Mononuclear cell (primary cell): ENCODE measurements around the gene RAB14. TPM values are rescaled to one million over a fixed set of nuclear protein-coding genes. Genes with fewer than 3 reads are reported as not detected.
"Not testable (repeated sequence)": the region's sequence is repeated elsewhere in the genome, so short reads cannot be mapped to it uniquely, and the experiment has no call there.

Experiments used
- H3K27me3 ChIP-seq: 2 replicates; pipeline ENCODE4 v1.6.0; 2011; ENCODE audit warnings: low read length, control low read depth; ENCODE audit not compliant: insufficient read depth
- H3K4me1 ChIP-seq: 2 replicates; pipeline ENCODE4 v1.5.1; 2011; ENCODE audit warnings: mild to moderate bottlenecking, low read length, control low read depth; ENCODE audit not compliant: insufficient read depth
- H3K4me3 ChIP-seq: 2 replicates; pipeline ENCODE4 v1.5.1; 2011; ENCODE audit warnings: mild to moderate bottlenecking, low read length, moderate library complexity
- H3K9me3 ChIP-seq: 2 replicates; pipeline ENCODE4 v1.5.1; 2011; ENCODE audit warnings: low read depth, mild to moderate bottlenecking, control low read depth, low read length
- total RNA-seq: library from RNA; depleted of rRNA; stranded (reverse); fragments of >200 nt; gene quantifications from one replicate; pipeline ENCODE4 v1.2.3, GENCODE V29; 2012

Gene RAB14
- total RNA-seq, 1 donor = 49.7 TPM

DNA sequence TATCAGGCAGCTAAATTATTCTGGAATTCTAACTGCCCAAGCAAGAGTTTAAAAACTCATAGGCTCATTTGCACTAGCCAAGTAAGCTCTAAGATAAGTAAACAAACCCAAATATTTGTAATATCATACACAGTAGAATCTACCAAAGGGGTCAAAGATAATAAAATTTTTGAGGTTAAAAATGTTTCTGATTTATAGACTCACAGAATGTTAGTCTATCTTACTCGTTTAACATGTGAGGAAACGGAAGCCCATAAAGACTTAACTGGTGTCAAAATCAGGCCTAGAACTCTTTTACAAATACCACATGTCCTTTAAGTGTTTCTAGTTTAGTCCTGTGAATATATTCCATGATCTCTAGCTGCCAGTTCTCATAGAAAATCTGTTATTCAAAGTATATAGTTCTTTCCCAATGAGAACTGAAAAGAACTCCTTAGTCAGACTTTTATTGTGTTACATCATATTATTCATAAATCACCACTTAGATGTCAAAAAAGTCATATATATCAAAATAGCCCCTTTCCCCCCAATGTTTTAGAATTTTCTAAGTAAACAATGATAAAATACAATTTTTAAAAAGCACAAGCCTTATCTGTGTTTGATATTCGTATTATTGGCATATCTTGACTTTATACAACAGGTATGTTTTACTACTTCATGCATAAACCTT, 13.9 kb downstream of the RAB14 start:
- no peak overlapping the region for H3K4me3 ChIP-seq
- no peaks in the 10 kb centered on the region for H3K27me3 ChIP-seq
- H3K4me1 ChIP-seq = peaks cover 25% of the 10 kb centered on the region
- H3K9me3 ChIP-seq = no peaks in the 10 kb centered on the region

DNA sequence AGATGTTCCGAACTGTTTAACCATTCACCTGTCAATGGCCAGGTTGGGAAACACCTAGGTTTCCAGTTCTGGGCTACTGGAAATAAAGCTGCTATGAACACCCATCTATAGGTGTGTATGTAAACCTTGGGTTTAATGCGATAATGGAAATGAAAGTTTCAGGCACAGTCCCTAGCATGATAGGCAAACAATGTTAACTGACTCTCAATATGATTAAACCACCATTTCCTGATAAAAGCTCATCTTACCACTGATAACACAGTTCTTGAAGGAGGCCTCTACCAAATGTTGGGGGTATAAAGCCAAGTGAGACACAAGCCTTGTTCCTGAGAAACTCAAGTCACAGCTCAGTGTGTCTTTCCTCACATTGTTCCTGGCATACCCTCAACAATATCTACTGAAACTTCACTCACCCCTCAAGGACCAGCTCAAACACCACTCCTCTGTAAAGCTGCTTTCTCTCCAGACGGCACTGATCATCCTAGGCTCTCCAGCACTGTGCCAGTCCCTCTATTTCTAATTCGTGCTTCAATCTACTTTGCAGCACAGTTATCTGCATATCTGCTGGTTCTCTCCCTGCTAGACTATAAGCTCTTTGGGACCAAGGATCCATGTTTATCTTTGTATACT, 15.8 kb downstream of the RAB14 start:
- Histone ChIP-seq H3K27me3 (no peaks in the 10 kb centered on the region), H3K4me1 (peaks cover 25% of the 10 kb centered on the region), H3K4me3 (no peak overlapping the region), H3K9me3 (no peaks in the 10 kb centered on the region)

DNA sequence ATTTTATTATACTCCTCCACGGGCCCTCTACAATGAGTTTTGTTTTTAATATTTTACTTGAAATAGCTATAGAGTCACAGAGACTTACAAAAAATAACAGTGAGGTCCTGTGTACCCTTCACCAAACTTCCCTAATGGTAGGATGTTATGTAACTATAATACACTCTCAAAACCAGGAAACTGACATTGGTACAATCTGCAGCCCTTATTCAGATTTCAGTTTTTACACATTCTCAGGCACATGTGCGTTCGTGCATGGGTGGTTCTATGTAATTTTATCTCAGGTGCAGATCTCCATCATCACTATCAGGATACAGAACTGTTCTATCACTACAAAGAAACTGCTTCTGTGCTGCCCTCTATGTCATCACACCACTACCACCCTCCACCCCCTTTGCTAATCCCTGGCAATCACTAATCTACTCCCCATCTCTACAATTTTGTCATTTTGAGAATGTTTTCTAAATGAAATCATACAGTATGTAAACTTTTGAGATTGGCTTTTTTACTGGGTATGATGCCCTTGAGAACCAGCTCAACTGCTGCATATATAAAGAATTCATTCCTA, 16.4 kb downstream of the RAB14 start:
- peaks cover 25% of the 10 kb centered on the region for H3K4me1 ChIP-seq
- no peaks in the 10 kb centered on the region for H3K27me3 ChIP-seq
- H3K9me3 ChIP-seq = no peaks in the 10 kb centered on the region
- H3K4me3 ChIP-seq = no peak overlapping the region

DNA sequence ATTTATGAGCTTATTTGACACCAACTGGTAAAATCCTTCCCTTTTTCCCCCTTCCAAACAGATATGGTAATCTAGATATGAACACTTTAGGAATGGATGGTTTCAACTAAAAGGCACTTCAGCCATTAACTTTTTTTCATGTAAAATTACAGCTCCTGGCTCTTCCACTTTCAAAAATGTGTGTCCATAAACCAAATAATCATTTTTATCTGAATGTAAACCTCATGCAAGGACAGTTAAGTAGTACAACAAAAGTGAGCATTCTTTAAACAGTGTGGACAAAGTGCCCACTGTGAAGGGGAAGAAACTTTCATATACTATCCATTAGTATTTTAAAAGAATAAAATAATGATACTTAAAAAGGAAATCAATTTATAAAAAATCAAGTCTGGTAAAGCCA, 17.2 kb downstream of the RAB14 start:
- Histone ChIP-seq H3K4me3 (no peak overlapping the region), H3K4me1 (peaks cover 25% of the 10 kb centered on the region), H3K27me3 (no peaks in the 10 kb centered on the region), H3K9me3 (no peaks in the 10 kb centered on the region)

DNA sequence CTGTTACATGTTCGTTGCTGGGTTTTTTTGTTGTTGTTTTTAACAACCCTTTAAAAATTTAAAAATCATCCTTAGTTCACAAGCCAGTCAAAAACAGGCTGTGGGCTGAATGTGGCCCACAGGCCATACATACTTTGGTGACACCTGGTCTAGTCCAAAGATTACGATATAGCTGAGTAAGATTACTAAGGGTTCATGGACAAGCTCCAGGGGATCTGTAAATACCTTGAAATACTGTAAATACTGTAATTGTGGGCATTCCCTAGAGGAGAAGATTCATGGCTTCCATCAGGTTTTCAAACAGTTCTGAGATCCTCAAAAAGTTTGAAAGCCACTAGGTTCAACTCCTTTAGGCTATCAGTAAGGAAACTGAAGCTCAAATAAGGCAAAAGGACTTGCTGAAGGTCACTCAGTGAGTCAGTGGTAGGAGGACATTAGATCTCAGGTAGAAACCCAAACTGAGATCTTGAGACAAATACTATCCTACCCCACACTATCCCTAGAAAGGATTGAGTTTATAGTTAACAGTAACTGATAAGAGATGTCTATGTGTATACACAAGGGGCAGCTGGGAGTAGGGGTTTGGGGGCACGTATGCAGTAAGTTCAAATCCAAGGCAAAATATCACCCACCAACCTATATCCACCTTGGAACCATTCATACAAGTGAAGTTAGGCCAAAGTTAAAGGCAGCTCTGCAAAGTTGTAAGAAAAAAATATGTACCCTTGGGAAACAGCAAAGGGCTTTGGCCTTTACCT, 17.8 kb downstream of the RAB14 start:
- Histone ChIP-seq H3K4me3 (no peak overlapping the region), H3K27me3 (no peaks in the 10 kb centered on the region), H3K4me1 (peaks cover 25% of the 10 kb centered on the region), H3K9me3 (no peaks in the 10 kb centered on the region)

DNA sequence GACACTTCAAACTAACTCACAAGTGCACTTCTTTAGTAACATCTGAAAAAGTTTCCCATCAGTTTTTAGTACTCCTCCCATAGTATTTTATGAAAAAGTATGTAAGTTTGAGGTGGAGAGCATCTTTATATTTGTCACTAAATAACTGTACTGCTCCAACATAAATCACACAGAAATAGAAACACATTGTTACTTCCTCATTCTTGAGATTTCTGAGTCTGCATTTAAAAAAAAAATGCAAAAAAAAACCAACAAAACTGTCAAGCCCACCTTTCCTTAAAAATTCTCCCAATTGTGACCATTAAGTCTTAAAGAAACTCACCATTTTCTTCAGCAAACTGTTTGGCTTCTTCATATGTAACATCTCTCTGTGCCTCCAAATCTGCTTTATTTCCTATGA, 18.7 kb downstream of the RAB14 start:
- Histone ChIP-seq H3K4me1 (peaks cover 25% of the 10 kb centered on the region), H3K4me3 (no peak overlapping the region), H3K9me3 (no peaks in the 10 kb centered on the region), H3K27me3 (no peaks in the 10 kb centered on the region)

DNA sequence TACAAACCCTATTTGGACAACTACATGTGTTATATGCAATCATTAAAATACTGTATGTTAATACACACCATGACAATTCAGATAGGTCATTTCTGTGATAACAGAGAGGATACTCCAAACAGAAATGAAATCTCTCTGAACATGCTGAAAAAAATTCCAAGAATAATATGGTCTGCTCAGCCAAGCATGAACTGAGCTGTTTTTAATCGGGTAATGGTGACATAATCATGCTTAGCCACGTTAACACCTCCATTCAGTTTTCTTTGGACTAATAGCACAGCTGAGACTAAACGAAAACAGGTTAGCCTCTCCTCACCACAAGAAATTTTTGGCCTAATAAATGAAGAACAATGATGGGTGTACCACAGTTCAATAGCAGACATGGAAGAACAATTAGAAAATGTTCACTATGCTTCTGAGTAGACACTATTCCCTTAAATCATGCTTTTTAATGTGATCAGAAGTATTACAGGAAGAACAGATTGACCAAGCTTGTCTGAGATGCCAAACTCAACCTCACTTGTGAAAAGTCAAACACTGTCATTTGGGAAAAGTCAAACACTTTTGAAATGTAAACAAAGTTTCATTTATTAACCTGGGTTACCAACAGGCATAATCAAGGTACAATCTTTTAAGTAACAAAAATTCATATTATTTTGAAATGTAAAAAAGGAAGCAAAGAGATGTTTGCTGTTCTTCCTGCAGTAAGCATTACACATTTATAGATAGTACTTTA, 19.4 kb downstream of the RAB14 start:
- Histone ChIP-seq H3K27me3 (no peaks in the 10 kb centered on the region), H3K4me3 (no peak overlapping the region), H3K4me1 (peaks cover 25% of the 10 kb centered on the region), H3K9me3 (no peaks in the 10 kb centered on the region)

DNA sequence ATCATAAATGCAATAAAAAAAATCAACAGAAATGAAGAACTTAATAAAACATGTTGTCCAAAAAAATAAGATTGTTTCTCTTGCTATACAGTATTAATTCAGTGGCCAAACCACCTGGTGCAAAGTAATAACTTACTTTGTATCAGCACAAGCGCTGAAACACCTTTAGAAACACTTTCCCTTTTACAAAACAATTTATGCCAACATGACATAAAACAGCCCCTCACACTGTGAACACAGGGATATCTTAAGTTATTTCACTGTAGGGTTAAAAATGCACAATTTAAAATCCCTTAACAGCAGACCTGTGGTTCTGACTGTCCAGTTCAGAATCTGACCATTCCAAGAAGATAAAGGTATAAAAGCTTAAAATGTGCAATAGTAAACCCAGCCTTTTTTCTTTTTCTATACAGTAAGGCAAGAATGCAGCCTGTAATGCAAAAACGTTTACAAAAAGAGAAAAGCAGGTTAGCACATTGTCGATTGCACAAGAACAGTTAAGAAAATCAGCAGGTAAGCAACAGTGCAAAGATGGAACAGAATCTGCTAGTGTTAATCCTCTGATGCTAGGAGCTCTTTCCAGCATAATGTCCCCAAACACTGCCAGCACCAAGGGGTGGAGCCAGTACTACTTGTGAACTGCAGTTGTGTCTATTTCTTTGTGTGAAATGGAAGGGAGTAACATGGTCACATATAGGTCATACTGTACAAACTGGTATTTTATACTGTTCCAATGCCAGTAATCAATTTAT, 21.6 kb downstream of the RAB14 start:
- Histone ChIP-seq H3K4me3 (no peak overlapping the region), H3K9me3 (no peaks in the 10 kb centered on the region), H3K4me1 (peaks cover 14% of the 10 kb centered on the region), H3K27me3 (no peaks in the 10 kb centered on the region)

DNA sequence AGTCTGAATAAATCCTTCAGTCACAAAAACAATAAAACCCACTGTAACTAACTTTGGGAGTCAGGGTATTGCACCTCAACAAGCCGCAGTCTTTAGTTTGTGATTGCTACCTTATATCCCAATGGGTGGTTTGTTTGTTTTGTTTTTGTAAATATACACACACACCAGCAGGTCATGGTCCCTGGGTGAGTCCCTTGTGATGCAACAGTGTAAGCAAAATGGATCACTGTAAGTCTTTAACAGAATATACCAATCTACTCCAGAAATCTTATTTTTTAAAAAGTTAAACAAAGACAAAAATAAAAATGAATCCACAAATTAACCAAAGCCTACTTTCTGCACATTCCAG, 22.3 kb downstream of the RAB14 start:
- not testable (repeated sequence) for H3K4me1 ChIP-seq, H3K9me3 ChIP-seq, H3K27me3 ChIP-seq, H3K4me3 ChIP-seq

DNA sequence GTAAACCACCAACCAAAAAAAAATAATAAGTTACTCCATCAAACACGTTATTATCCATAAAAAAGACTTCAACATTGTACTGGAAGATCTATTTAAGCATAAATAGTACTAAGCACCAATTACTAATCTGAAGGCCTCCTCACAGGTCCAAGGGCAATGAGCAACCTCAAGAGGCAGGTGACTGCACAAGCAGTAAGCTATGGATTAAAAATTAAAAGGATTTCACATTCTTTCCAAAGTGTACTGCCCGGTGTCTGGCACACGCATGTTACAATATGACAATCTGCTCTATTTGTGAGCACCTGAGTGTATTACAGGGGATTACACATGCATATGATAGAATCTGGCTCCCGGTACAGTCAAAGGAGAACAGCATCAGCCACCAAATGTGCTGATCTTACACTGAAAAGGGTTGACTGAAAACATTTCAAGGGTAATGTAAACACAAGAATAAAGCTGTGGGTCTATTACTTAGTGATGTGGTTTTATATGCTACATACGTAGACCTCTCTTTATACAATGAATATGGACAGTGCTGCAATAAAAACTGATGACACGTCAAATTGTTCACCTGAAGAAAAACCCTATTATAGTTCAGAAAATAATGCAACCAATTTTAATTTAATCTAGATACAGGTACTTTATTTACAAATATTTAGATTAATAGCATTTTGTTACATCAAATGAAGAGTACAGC, 22.8 kb downstream of the RAB14 start:
- H3K4me1 ChIP-seq = peaks cover 8% of the 10 kb centered on the region
- H3K27me3 ChIP-seq = no peaks in the 10 kb centered on the region
- H3K4me3 ChIP-seq = no peak overlapping the region
- no peaks in the 10 kb centered on the region for H3K9me3 ChIP-seq

DNA sequence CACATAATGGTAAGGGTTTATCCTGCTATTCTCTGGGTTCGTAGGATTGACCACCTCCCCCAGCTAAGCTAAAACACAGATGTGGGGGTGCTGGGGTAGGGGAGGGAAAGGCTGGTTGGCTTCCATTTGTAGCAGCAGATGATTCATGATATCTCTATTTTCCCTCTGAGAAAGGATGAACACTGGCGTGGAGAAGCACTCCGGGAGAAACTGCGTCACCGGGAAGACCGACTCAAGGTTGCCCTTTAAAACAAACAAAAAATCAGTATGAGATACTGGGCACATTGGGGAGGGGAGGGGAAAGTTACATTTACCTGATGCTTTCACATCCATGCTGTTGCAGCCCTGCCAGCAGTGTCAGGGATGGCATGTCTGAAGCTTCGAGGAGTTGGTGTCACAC, 28.2 kb downstream of the RAB14 start:
- Histone ChIP-seq H3K27me3 (no peaks in the 10 kb centered on the region), H3K4me3 (no peak overlapping the region), H3K9me3 (no peaks in the 10 kb centered on the region), H3K4me1 (no peaks in the 10 kb centered on the region)

DNA sequence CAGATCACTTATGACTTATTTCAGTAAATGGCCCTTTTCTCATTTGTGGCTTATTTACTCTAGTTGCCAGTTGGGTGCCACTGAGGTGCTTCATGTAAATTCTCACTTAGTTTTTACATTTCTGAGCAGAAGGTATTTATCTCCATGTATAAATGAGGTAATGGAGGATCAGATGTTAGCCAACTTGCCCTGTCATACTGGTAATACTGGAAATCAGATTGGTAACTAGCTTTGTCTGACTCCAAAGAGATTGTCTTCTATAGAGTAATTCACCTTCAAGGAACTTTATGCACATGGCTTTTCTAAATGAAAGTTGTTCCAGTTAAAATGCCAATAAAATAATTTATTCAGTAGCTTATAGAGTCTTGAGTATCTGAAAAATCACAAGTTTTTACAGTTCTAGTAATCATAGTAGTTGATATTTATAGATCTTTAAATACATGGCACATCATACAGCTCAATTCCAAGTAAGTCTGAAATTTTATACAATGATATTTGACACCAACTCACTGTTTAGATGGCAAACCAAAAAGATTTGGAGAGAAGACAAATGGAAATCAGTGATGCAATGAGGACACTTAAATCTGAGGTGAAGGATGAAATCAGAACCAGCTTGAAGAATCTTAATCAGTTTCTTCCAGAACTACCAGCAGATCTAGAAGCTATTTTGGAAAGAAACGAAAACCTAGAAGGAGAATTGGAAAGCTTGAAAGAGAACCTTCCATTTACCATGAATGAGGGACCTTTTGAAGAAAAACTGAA, 28.8 kb downstream of the RAB14 start:
- Histone ChIP-seq H3K4me1 (no peaks in the 10 kb centered on the region), H3K4me3 (no peak overlapping the region), H3K9me3 (no peaks in the 10 kb centered on the region), H3K27me3 (no peaks in the 10 kb centered on the region)

DNA sequence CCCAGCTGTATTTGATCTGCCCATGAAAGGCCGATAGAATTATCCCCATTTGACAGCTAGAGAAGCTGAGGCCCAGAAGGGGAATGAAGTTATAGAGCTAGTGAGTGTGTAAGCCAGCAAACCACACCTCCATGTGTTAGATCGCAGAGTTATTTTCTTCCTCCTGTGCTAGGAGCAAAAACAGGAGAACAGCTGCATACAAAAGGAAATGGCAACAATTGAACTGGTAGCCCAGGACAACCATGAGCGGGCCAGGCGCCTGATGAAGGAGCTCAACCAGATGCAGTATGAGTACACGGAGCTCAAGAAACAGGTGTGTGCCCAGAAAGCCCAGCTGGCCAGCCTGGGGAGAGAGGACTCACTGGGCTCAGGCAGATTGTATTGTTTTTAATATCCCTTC, 30.4 kb downstream of the RAB14 start:
- Histone ChIP-seq H3K4me1 (no peaks in the 10 kb centered on the region), H3K9me3 (no peaks in the 10 kb centered on the region), H3K27me3 (no peaks in the 10 kb centered on the region), H3K4me3 (no peak overlapping the region)
